Neural cell (in vitro differentiated cells): ENCODE data around the gene MBNL2. TPM values are rescaled to one million over a fixed set of nuclear protein-coding genes. Genes with fewer than 3 reads are reported as not detected.

ENCODE experiments used
- H2AFZ ChIP-seq: fragments of 200-600, 300-800 bp; sonication (generic), shearing (Covaris generic); 2 replicates; pipeline ENCODE4 v1.6.0; 2014; ENCODE audit warnings: low read depth, mild to moderate bottlenecking, antibody characterized with exemption, low read length, moderate library complexity
- H3F3A ChIP-seq: fragments of 200-600 bp; shearing (Covaris generic); 2 replicates; pipeline ENCODE4 v1.6.1; 2016; ENCODE audit warnings: mild to moderate bottlenecking, moderate library complexity, mixed read lengths, antibody characterized with exemption, low read length; ENCODE audit not compliant: insufficient read depth, poor library complexity, severe bottlenecking
- H3K27ac ChIP-seq: fragments of 200-600, 300-800 bp; sonication (generic), shearing (Covaris generic); 2 replicates; pipeline ENCODE4 v1.5.1; 2014; ENCODE audit warnings: mild to moderate bottlenecking, low read length, moderate library complexity
- H3K27me3 ChIP-seq: fragments of 300-800, 200-600 bp; sonication (generic), shearing (Covaris generic); 2 replicates; pipeline ENCODE4 v1.6.0; 2014; ENCODE audit warnings: mild to moderate bottlenecking, low read depth, low read length, moderate library complexity; ENCODE audit not compliant: insufficient read depth
- H3K36me3 ChIP-seq: fragments of 300-800, 200-600 bp; sonication (generic), shearing (Covaris generic); 2 replicates; pipeline ENCODE4 v1.5.1; 2014; ENCODE audit warnings: mild to moderate bottlenecking, antibody characterized with exemption, low read length, moderate library complexity; ENCODE audit not compliant: insufficient read depth
- H3K4me2 ChIP-seq: fragments of 300-800, 200-600 bp; sonication (generic), shearing (Covaris generic); 2 replicates; pipeline ENCODE4 v1.6.0; 2014; ENCODE audit warnings: mild to moderate bottlenecking, low read length
- H3K4me3 ChIP-seq: fragments of 300-800, 200-600 bp; sonication (generic), shearing (Covaris generic); 2 replicates; pipeline ENCODE4 v1.5.1; 2014; ENCODE audit warnings: mild to moderate bottlenecking, low read length, moderate library complexity
- H3K79me2 ChIP-seq: fragments of 200-600 bp; shearing (Covaris generic); replicated peaks from 2 replicates; pipeline ENCODE4 v1.6.0; 2014; ENCODE audit warnings: mild to moderate bottlenecking, low read length, moderate library complexity; ENCODE audit not compliant: insufficient read depth
- H3K9ac ChIP-seq: fragments of 300-800, 200-600 bp; sonication (generic), shearing (Covaris generic); 2 replicates; pipeline ENCODE4 v1.6.1; 2016; ENCODE audit warnings: mild to moderate bottlenecking, low read length, mixed read lengths
- H3K9me2 ChIP-seq: fragments of 200-600 bp; shearing (Covaris generic); 2 replicates; pipeline ENCODE4 v1.6.1; 2016; ENCODE audit warnings: mild to moderate bottlenecking, low read length, mixed read lengths; ENCODE audit not compliant: insufficient read depth
- H3K9me3 ChIP-seq: fragments of 200-600, 300-800 bp; sonication (generic), shearing (Covaris generic); 2 replicates; pipeline ENCODE4 v1.6.1; 2016; ENCODE audit warnings: mild to moderate bottlenecking, mixed run types, low read length, moderate library complexity, mixed read lengths
- H4K20me1 ChIP-seq: fragments of 200-600 bp; shearing (Covaris generic); 2 replicates; pipeline ENCODE4 v1.6.1; 2016; ENCODE audit warnings: mild to moderate bottlenecking, mixed run types; ENCODE audit not compliant: insufficient read depth
- EP300 ChIP-seq: fragments of 450-650 bp; conservative IDR thresholded peaks from 2 replicates; pipeline ENCODE4 v1.6.1; 2014; ENCODE audit warnings: antibody characterized with exemption, mild to moderate bottlenecking, moderate library complexity; ENCODE audit not compliant: poor library complexity, severe bottlenecking
- EZH2 ChIP-seq: fragments of 200-600, 300-800 bp; shearing (Covaris generic), sonication (generic); IDR thresholded peaks from 2 replicates; pipeline ENCODE4 v1.6.1; 2014; ENCODE audit warnings: antibody characterized with exemption, low read length, borderline replicate concordance, mild to moderate bottlenecking; ENCODE audit not compliant: insufficient read depth, poor library complexity, severe bottlenecking
- MXI1 ChIP-seq: fragments of 450-650 bp; conservative IDR thresholded peaks from 2 replicates; pipeline ENCODE4 v1.6.1; 2014; ENCODE audit warnings: antibody characterized with exemption, mild to moderate bottlenecking; ENCODE audit not compliant: poor library complexity, severe bottlenecking
- POLR2AphosphoS5 ChIP-seq: IDR thresholded peaks from 2 replicates; pipeline ENCODE4 v1.6.1; 2012
- RAD21 ChIP-seq: fragments of 450-650 bp; conservative IDR thresholded peaks from 2 replicates; pipeline ENCODE4 v1.6.1; 2014; ENCODE audit warnings: antibody characterized with exemption, mild to moderate bottlenecking, moderate library complexity
- SMC3 ChIP-seq: fragments of 450-650 bp; conservative IDR thresholded peaks from 2 replicates; pipeline ENCODE4 v1.6.1; 2014; ENCODE audit warnings: antibody characterized with exemption, mild to moderate bottlenecking, moderate library complexity; ENCODE audit not compliant: poor library complexity
- TAF1 ChIP-seq: IDR thresholded peaks from 2 replicates; pipeline ENCODE4 v1.6.1; 2012; ENCODE audit warnings: low read depth
- polyA plus RNA-seq: library from polyadenylated mRNA; depleted of rRNA; stranded (reverse); fragments of >200 nt; gene quantifications from 2 replicates; pipeline ENCODE4 v1.2.3, GENCODE V29; 2014
- TF ChIP-seq, protein P1 (sequence below): fragments of 450-650 bp; IDR thresholded peaks from 2 replicates; pipeline ENCODE4 v1.5.1; 2014; ENCODE audit warnings: antibody characterized with exemption, mild to moderate bottlenecking, moderate library complexity; ENCODE audit not compliant: poor library complexity, severe bottlenecking
- TF ChIP-seq, protein P2 (sequence below): IDR thresholded peaks from 2 replicates; pipeline ENCODE4 v1.6.1; 2012; ENCODE audit warnings: borderline replicate concordance

The MBNL2 gene
- polyA plus RNA-seq, 1 donor from 2014 or later = 4.3 TPM

DNA sequence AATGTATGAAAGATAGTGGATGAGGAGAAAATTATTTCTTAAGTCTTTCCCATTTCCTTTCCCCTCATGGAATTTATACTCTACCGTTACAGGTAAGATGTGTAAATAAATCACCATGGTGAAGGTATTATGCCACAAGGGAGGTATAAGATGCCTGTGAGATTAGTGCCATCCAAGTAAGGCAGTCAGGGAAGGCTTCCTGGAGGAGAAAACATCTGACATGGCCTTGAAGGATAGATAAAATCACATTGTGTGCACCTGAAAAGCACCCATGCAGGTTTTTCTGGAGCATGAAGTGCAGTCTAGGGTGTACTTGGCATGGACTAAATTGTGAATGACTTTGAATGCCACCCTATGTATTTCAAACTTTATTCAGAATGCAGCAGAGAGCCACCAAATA, 15.3 kb downstream of the MBNL2 start:
- no peak overlapping the region for H3K4me3 ChIP-seq
- no peaks in the 10 kb centered on the region for H3F3A ChIP-seq
- no peak overlapping the region for H3K27ac ChIP-seq
- no peaks in the 10 kb centered on the region for H3K9me2 ChIP-seq
- no peaks in the 10 kb centered on the region for H4K20me1 ChIP-seq
- TF ChIP-seq TAF1 (no peak), EP300 (no peak), SMC3 (no peak), MXI1 (no peak), POLR2AphosphoS5 (no peak), RAD21 (no peak)
- TF ChIP-seq, protein P1, sequence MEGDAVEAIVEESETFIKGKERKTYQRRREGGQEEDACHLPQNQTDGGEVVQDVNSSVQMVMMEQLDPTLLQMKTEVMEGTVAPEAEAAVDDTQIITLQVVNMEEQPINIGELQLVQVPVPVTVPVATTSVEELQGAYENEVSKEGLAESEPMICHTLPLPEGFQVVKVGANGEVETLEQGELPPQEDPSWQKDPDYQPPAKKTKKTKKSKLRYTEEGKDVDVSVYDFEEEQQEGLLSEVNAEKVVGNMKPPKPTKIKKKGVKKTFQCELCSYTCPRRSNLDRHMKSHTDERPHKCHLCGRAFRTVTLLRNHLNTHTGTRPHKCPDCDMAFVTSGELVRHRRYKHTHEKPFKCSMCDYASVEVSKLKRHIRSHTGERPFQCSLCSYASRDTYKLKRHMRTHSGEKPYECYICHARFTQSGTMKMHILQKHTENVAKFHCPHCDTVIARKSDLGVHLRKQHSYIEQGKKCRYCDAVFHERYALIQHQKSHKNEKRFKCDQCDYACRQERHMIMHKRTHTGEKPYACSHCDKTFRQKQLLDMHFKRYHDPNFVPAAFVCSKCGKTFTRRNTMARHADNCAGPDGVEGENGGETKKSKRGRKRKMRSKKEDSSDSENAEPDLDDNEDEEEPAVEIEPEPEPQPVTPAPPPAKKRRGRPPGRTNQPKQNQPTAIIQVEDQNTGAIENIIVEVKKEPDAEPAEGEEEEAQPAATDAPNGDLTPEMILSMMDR = no peak
- H3K36me3 ChIP-seq = no peaks in the 10 kb centered on the region
- H3K79me2 ChIP-seq = no peaks in the 10 kb centered on the region
- H3K9ac ChIP-seq = no peak overlapping the region
- no peak overlapping the region for H2AFZ ChIP-seq
- no peak overlapping the region for H3K4me2 ChIP-seq
- H3K9me3 ChIP-seq = no peaks in the 10 kb centered on the region
- H3K27me3 ChIP-seq = no peaks in the 10 kb centered on the region

DNA sequence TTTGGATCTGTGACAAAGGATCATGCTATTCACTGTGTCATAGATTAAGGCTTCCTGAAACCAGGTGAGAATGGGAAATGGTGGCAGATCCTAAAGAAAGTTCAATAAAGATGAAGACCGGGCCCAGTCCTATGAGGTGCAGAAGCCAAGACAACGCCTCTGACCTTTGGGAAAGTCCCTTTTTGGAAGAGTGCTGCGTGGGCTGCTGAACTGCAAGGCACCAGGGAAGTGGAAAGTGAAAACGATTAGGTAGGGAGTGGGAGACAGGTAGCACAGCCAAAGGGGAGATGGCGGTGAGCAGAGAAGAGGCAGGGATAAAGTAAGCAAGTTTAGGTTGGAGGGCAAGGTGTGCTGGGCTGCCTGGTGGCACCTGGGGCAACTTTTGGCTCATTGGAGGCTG, 16.3 kb downstream of the MBNL2 start:
- no peaks in the 10 kb centered on the region for H3K36me3 ChIP-seq
- H3K9me3 ChIP-seq = no peaks in the 10 kb centered on the region
- no peak for TF ChIP-seq TAF1
- no peak for TF ChIP-seq SMC3
- TF ChIP-seq, protein P1 = no peak
- TF ChIP-seq, protein P2, sequence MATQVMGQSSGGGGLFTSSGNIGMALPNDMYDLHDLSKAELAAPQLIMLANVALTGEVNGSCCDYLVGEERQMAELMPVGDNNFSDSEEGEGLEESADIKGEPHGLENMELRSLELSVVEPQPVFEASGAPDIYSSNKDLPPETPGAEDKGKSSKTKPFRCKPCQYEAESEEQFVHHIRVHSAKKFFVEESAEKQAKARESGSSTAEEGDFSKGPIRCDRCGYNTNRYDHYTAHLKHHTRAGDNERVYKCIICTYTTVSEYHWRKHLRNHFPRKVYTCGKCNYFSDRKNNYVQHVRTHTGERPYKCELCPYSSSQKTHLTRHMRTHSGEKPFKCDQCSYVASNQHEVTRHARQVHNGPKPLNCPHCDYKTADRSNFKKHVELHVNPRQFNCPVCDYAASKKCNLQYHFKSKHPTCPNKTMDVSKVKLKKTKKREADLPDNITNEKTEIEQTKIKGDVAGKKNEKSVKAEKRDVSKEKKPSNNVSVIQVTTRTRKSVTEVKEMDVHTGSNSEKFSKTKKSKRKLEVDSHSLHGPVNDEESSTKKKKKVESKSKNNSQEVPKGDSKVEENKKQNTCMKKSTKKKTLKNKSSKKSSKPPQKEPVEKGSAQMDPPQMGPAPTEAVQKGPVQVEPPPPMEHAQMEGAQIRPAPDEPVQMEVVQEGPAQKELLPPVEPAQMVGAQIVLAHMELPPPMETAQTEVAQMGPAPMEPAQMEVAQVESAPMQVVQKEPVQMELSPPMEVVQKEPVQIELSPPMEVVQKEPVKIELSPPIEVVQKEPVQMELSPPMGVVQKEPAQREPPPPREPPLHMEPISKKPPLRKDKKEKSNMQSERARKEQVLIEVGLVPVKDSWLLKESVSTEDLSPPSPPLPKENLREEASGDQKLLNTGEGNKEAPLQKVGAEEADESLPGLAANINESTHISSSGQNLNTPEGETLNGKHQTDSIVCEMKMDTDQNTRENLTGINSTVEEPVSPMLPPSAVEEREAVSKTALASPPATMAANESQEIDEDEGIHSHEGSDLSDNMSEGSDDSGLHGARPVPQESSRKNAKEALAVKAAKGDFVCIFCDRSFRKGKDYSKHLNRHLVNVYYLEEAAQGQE = no peak
- no peak for TF ChIP-seq MXI1
- no peak for TF ChIP-seq EZH2
- no peak for TF ChIP-seq POLR2AphosphoS5
- no peak for TF ChIP-seq EP300
- TF ChIP-seq RAD21 = no peak
- no peaks in the 10 kb centered on the region for H3K27me3 ChIP-seq
- no peaks in the 10 kb centered on the region for H3K79me2 ChIP-seq
- no peak overlapping the region for H3K27ac ChIP-seq
- no peaks in the 10 kb centered on the region for H3F3A ChIP-seq
- H3K9ac ChIP-seq = no peak overlapping the region
- no peak overlapping the region for H2AFZ ChIP-seq
- H4K20me1 ChIP-seq = no peaks in the 10 kb centered on the region
- no peak overlapping the region for H3K4me3 ChIP-seq
- H3K4me2 ChIP-seq = no peak overlapping the region
- no peaks in the 10 kb centered on the region for H3K9me2 ChIP-seq
